Activated naive CD4-positive, alpha-beta T cell treated with anti-CD3 and anti-CD28 coated beads for 36 hours (primary cell): ENCODE results near the gene ATAD3C. TPM values are rescaled to one million over a fixed set of nuclear protein-coding genes. Genes with fewer than 3 reads are reported as not detected.
"Not testable (repeated sequence)": the region's sequence is repeated elsewhere in the genome, so short reads cannot be mapped to it uniquely, and the experiment has no call there.

Experiments used
- CTCF ChIA-PET: fragments of 350-600 bp; sonication (Branson Sonifier 250); formaldehyde crosslinking; loops from one replicate; lab custom pipeline; 2021; ENCODE audit warnings: antibody characterized with exemption; lab: Charles Lee
- DNase-seq: peaks from one replicate; pipeline ENCODE4 v3.0.0-alpha.2; 2020
- H3K27ac Mint-ChIP-seq: one replicate; pipeline ENCODE4 v1.8.0; 2021; ENCODE audit warnings: mild to moderate bottlenecking, mixed read lengths
- H3K27me3 Mint-ChIP-seq: one replicate; pipeline ENCODE4 v1.8.0; 2021; ENCODE audit warnings: low read depth, mixed read lengths
- H3K36me3 Mint-ChIP-seq: one replicate; pipeline ENCODE4 v1.8.0; 2021; ENCODE audit warnings: low read depth, mixed read lengths
- H3K4me1 Mint-ChIP-seq: one replicate; pipeline ENCODE4 v1.8.0; 2021; ENCODE audit warnings: low read depth, mixed read lengths
- H3K4me3 Mint-ChIP-seq: one replicate; pipeline ENCODE4 v1.8.0; 2021; ENCODE audit warnings: mild to moderate bottlenecking, moderate library complexity, mixed read lengths
- H3K9me3 Mint-ChIP-seq: one replicate; pipeline ENCODE4 v1.8.0; 2021; ENCODE audit warnings: mixed read lengths
- intact Hi-C: fragments of 100-400 bp; cut with micrococcal nuclease; formaldehyde crosslinking; loops from one replicate; pipeline ENCODE4 v1.15.1; 2023
- total RNA-seq, 2 experiments: library from RNA; stranded (reverse); gene quantifications; one replicate each; pipeline ENCODE4 v1.2.3, GENCODE V29; 2021

ATAD3C gene
- total RNA-seq, 2 experiments from 2014 or later = 0.42 to 0.57 TPM

DNA sequence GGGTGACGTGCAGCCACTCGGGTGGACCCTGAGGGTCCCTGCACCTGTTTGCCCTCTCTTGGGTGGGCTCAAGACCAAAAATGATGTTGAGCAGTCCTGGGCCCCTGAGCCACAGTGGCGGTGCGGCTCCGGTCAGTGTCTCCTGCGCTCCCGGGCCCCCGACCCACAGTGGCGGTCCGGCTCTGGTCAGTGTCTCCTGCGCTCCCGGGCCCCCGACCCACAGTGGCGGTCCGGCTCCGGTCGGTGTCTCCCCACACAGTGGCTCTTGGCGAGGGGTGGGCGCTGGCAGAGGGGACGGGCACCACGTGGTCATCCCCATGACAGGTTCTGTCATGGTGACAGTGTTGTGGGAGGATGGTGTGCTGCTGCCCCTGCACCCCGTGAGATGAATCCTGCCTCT lies 44.8 kb downstream of the ATAD3C start:
- H3K27me3 Mint-ChIP-seq, H3K4me1 Mint-ChIP-seq, DNase-seq, H3K27ac Mint-ChIP-seq, CTCF ChIA-PET, intact Hi-C loops, H3K9me3 Mint-ChIP-seq, H3K4me3 Mint-ChIP-seq: not testable (repeated sequence)
- H3K36me3 Mint-ChIP-seq = peaks cover 38% of the 10 kb centered on the region

DNA sequence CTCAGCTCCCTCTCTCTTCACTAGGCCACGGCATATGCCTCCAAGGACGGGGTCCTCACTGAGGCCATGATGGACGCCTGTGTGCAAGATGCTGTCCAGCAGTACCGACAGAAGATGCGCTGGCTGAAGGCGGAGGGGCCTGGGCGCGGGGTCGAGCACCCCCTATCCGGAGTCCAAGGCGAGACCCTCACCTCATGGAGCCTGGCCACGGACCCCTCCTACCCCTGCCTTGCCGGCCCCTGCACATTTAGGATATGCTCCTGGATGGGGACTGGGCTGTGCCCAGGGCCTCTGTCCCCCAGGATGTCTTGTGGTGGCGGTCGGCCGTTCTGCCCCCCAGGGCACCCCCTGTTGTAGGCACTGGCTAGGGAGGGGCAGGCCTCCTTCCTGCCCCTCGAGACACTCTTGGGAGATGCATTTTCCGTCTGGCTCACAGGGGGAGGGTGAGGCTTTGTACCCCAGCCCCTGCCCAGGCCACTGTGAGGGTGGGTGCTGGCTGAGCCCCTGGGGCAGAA lies 46.0 kb downstream of the ATAD3C start:
- H3K4me1 Mint-ChIP-seq, H3K27ac Mint-ChIP-seq, DNase-seq, intact Hi-C loops, H3K27me3 Mint-ChIP-seq, H3K9me3 Mint-ChIP-seq, H3K4me3 Mint-ChIP-seq, CTCF ChIA-PET: not testable (repeated sequence)
- H3K36me3 Mint-ChIP-seq = peaks cover 33% of the 10 kb centered on the region

DNA sequence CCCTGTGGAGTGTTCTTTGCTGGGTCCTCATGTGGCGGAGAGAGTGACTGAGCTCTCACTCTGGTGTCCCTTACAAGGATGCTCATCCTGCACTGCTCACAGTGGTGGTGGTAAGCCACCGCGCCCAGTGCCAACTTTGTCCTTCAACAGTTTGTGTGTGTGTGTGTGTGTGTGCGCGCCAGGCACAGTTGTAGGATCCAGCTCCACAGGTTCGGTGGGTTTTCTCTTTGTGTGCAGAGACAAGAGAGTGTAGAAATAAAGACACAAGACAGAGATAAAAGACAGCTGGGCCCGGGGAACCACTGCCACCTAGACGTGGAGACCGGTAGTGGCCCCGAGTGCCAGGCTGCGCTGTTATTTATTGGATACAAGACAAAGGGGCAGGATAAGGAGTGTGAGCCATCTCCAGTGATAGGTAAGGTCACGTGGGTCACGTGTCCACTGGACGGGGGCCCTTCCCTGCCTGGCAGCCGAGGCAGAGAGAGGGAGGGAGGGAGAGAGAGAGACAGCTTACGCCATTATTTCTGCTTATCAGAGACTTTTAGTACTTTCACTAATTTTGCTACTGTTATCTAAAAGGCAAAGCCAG lies 55.4 kb downstream of the ATAD3C start:
- peak overlapping the region; percentile 92 for H3K27ac Mint-ChIP-seq
- DNase-seq = peak; percentile 89
- H3K9me3 Mint-ChIP-seq, H3K27me3 Mint-ChIP-seq, H3K36me3 Mint-ChIP-seq: not testable (repeated sequence)
- H3K4me1 Mint-ChIP-seq = peaks cover 11% of the 10 kb centered on the region
- H3K4me3 Mint-ChIP-seq = peak overlapping the region; percentile 67
- CTCF ChIA-PET = interaction anchor here (0.6 to 1.4 kb wide), 11 partner anchors 12 to 214 kb away, joined by 3 to 5 read pairs (median 3); no protein-coding TSS in a partner anchor
- intact Hi-C loops = loop anchor here (1.0 to 5.0 kb wide), 6 partner anchors 34 to 198 kb away; partner anchors contain the start of genes ACAP3, ATAD3B, CCNL2 and MRPL20

DNA sequence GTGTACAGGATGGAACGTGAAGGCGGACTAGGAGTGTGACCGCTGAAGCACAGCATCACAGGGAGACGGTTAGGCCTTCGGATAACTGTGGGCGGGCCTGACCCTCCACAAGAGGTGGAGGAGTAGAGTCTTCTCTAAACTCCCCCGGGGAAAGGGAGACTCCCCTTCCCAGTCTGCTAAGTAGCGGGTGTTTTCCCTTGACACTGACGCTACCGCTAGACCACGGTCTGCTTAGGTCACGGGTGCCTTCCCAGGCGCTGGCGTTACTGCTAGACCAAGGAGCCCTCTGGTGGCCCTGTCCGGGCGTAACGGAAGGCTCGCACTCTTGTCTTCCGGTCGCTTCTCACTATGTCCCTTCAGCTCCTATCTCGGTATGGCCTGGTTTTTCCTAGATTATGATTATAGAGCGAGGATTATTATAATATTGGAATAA lies 55.9 kb downstream of the ATAD3C start:
- CTCF ChIA-PET = interaction anchor here (0.6 to 1.4 kb wide), 9 partner anchors 13 to 192 kb away, joined by 3 to 5 read pairs (median 3); no protein-coding TSS in a partner anchor
- intact Hi-C loops = loop anchor here (1.0 to 5.0 kb wide), 6 partner anchors 35 to 198 kb away; partner anchors contain the start of genes ACAP3, ATAD3B, CCNL2 and MRPL20
- not testable (repeated sequence) for H3K36me3 Mint-ChIP-seq, H3K9me3 Mint-ChIP-seq, H3K27me3 Mint-ChIP-seq
- peak overlapping the region; percentile 67 for H3K4me3 Mint-ChIP-seq
- H3K4me1 Mint-ChIP-seq = peaks cover 11% of the 10 kb centered on the region
- H3K27ac Mint-ChIP-seq = peak overlapping the region; percentile 92
- peak; percentile 64 for DNase-seq

DNA sequence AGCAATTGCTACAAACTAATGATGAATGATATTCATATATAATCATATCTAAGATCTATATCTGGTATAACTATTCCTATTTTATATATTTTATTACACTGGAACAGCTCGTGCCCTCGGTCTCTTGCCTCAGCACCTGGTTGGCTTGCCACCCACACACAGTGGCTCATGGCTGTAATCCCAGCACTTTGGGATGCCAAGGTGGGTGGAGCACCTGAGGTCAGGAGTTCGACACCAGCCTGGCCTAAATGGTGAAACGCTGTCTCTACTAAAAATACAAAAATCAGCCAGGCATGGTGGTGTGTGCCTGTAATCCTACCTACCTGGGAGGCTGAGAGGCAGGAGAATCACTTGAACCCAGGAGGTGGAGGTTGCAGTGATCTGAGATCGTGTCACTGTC lies 56.3 kb downstream of the ATAD3C start:
- peak overlapping the region; percentile 67 for H3K4me3 Mint-ChIP-seq
- H3K36me3 Mint-ChIP-seq = not testable (repeated sequence)
- intact Hi-C loops = loop anchor here (1.0 to 5.0 kb wide), 6 partner anchors 35 to 198 kb away; partner anchors contain the start of genes ACAP3, ATAD3B, CCNL2 and MRPL20

DNA sequence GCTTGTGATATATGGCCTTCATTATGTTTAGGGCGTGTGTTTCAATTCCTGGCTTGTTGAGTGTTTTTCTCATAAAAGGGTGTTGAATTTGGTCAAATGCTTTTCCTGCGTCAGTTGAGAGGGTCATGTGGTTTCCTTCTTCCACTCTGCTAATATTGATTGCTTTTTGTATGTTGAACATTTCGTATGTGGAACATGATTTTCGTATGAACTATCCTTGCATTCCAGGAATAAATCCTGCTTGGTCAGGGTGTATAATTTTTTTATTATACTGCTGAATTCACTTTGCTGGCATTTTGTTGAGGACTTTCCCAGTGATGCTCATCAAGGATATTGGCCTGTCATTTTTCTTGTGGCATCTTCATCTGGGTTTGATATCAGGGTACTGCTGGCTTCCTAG lies 57.8 kb downstream of the ATAD3C start:
- CTCF ChIA-PET = no interaction called here

More for the DNA sequence above, 56.3 kb downstream of the ATAD3C start:
- DNase-seq, H3K9me3 Mint-ChIP-seq, H3K27ac Mint-ChIP-seq, H3K27me3 Mint-ChIP-seq: not testable (repeated sequence)
- CTCF ChIA-PET = interaction anchor here (1.2 kb wide), 1 partner anchor 64 kb away, joined by 3 read pairs; no protein-coding TSS in a partner anchor
- peaks cover 12% of the 10 kb centered on the region for H3K4me1 Mint-ChIP-seq

DNA sequence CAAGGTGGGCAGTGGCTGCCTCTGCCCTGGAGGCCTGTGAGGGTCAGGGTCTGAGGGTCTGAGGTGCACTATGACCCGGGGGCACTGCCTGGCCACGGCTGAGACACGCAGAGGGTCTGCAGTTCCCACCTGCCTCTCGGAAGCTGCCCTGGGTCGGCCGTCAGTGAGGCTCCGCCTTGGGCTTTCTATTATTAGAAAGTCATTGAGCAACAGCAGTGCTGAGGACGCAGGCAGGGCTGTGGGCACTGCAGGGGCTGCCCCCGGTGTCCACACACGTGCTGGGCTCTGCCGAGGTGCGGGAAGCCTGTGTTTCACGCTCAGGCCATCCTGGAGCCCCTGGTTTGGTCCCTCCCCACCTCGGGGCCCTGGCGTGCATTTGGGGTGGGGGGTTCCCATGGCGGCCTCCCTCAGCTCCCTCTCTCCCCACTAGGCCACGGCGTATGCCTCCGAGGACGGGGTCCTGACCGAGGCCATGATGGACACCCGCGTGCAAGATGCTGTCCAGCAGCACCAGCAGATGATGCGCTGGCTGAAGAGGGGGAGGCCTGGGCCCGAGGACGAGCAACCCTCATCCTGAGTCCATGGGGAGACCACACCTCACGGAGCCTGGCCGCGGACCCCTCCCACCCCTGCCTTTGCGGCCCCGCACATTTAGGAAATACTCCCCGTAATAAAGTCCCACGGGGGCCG lies 59.4 kb downstream of the ATAD3C start:
- intact Hi-C loops = loop anchor here (5.0 kb wide), 1 partner anchor 202 kb away; the partner anchor contains the start of genes ACAP3 and PUSL1
- CTCF ChIA-PET = not testable (repeated sequence)

More for the DNA sequence above, 57.8 kb downstream of the ATAD3C start:
- intact Hi-C loops = loop anchor here (5.0 kb wide), 1 partner anchor 200 kb away; the partner anchor contains the start of genes ACAP3 and PUSL1
- no peaks in the 10 kb centered on the region for H3K27me3 Mint-ChIP-seq
- H3K27ac Mint-ChIP-seq = no peak overlapping the region
- H3K9me3 Mint-ChIP-seq = no peaks in the 10 kb centered on the region
- no peaks in the 10 kb centered on the region for H3K36me3 Mint-ChIP-seq
- no peak for DNase-seq
- peaks cover 15% of the 10 kb centered on the region for H3K4me1 Mint-ChIP-seq
- no peak overlapping the region for H3K4me3 Mint-ChIP-seq

DNA sequence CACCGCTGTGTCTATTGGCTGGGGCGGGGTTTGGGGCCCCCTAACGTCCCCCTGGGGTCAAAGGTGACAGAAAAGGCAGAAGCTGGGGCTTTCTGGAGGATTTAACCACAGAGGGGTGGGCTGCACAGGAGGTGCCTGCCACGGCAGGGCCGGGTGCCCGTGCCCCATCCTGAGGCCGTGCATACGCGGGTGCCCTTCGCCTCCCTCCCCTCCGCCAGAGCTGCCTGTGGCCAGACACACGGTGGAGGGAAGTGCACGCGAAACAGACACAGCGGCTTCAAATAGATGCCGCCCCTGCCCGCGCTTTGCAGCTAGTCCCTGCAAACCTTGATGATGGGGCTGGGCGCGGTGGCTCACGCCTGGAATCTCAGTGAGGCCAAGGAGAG lies 60.0 kb downstream of the ATAD3C start:
- DNase-seq, H3K27me3 Mint-ChIP-seq, H3K27ac Mint-ChIP-seq, H3K9me3 Mint-ChIP-seq, H3K4me3 Mint-ChIP-seq, H3K36me3 Mint-ChIP-seq: not testable (repeated sequence)
- H3K4me1 Mint-ChIP-seq = peaks cover 19% of the 10 kb centered on the region
- intact Hi-C loops = loop anchor here (5.0 kb wide), 1 partner anchor 202 kb away; the partner anchor contains the start of genes ACAP3 and PUSL1
- CTCF ChIA-PET = interaction anchor here (0.7 kb wide), 1 partner anchor 120 kb away, joined by 4 read pairs; no protein-coding TSS in a partner anchor

More for the DNA sequence above, 59.4 kb downstream of the ATAD3C start:
- not testable (repeated sequence) for H3K36me3 Mint-ChIP-seq, DNase-seq, H3K27me3 Mint-ChIP-seq, H3K9me3 Mint-ChIP-seq, H3K4me3 Mint-ChIP-seq, H3K27ac Mint-ChIP-seq
- peaks cover 19% of the 10 kb centered on the region for H3K4me1 Mint-ChIP-seq

DNA sequence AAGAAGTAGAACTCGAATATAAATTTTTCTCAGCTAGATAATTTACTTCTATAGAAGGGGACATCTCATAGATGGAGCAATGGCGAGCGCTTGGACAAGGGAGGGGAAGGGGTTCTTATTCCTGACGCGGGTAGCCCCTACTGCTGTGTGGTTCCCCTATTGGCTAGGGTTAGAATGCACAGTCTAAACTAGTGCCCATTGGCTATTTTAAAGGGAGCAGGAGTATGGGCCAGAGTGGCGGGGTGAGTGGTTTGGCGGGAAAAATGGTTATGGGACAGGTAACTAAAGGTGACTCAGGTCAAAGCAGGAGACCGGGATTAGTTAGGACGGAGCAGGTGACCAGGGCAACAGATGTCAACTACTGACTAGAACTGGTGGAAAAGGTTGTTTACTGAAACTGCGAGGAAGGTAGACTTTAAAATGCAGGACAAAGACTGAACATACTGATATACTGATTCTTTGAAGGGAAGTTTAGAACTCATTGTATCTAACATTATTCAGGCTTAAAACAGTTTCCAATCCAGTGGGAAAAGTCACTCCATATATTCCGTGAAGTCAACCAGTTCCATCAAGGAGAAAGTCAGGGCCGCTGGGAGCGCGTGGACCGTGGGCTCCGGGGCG lies 61.5 kb downstream of the ATAD3C start:
- Mint-ChIP-seq H3K27ac (peak overlapping the region; percentile 73), H3K4me3 (peak overlapping the region; percentile 80), H3K27me3 (no peaks in the 10 kb centered on the region), H3K9me3 (no peaks in the 10 kb centered on the region), H3K36me3 (no peaks in the 10 kb centered on the region), H3K4me1 (peaks cover 10% of the 10 kb centered on the region)
- intact Hi-C loops = loop anchor here (1.0 to 5.0 kb wide), 3 partner anchors 63 to 381 kb away; partner anchors contain the start of genes GNB1 and SSU72
- DNase-seq = peak; percentile 36
- CTCF ChIA-PET = no interaction called here

DNA sequence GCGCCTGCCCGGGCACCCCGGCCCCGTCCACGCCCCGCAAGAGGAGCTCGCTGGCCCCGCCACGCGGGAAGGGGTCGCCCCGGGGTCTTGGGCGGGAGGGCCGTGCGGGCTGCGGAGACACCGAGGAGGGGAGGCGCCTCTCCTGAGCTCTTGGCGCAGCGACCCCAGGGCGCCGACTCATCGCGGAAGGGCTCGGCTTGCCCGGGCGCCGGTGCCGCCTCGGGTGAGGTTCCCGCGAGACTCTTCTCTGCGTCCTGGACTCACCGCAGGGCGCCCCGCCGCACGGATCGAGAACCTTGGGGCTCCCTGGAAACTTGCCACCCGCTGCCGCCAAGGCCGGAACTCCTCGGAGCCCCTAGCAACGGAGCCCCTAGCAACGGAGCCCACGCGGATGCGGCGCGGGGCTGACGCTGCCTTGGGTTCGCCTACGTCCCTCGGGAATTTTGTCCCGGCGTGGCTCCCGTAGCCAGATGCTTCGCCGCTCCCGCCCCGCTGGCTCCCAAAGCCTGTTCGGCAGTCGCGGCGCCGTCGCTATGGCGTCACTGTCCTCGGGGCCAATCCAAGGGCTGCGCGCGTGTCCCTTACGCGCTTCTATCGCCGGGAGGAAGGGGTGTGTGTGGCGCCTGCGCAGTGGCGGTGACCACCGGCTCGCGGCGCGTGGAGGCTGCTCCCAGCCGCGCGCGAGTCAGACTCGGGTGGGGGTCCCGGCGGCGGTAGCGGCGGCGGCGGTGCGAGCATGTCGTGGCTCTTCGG lies 62.2 kb downstream of the ATAD3C start, which contains the start of gene ATAD3A:
Gene ATAD3A (plus strand): TSS at position 630 of the 753 bp plus-strand sequence. CDS start 107 bp downstream, at position 737.
- H3K27ac Mint-ChIP-seq = peak within 1 kb of the TSS; percentile 73
- CTCF ChIA-PET = no interaction called here
- intact Hi-C loops = loop anchor here (1.0 to 5.0 kb wide), 5 partner anchors 40 to 381 kb away; partner anchors contain the start of genes ATAD3B, CCNL2, GNB1 and SSU72

DNA sequence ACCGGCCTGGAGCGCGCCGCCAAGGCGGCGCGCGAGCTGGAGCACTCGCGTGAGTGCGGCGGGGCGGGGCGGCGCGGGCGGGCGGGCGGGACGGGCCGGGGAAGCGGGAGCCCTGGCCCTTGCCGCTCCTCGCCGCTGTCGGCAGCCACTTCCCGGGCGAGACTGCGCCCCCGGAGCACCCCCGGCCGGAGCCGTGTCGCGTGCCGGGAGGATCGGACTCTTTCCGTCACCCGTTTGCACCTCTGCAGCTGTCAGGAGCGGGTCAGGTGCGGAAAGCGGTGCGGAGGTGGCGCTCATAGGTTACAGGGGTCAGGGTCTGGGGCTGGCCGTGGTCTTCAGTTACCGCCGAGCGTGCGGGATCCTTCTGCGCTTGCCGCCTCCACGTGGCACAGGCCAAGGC lies 62.9 kb downstream of the ATAD3C start:
- H3K27me3 Mint-ChIP-seq, H3K9me3 Mint-ChIP-seq, CTCF ChIA-PET, H3K27ac Mint-ChIP-seq, H3K36me3 Mint-ChIP-seq, DNase-seq: not testable (repeated sequence)
- intact Hi-C loops = loop anchor here (1.0 to 5.0 kb wide), 3 partner anchors 41 to 380 kb away; partner anchors contain the start of genes ATAD3B, CCNL2 and GNB1
- Mint-ChIP-seq H3K4me3 (peak overlapping the region; percentile 65), H3K4me1 (peaks cover 10% of the 10 kb centered on the region)

More for the DNA sequence above, 62.2 kb downstream of the ATAD3C start, which contains the start of gene ATAD3A:
- Mint-ChIP-seq H3K4me3 (peak within 1 kb of the TSS; percentile 80), H3K9me3 (no peaks in the 10 kb centered on the region), H3K36me3 (no peaks in the 10 kb centered on the region), H3K4me1 (peaks cover 10% of the 10 kb centered on the region), H3K27me3 (no peaks in the 10 kb centered on the region)
- DNase-seq = peak; percentile 99
